ENCODE data around the gene LHFPL6. TPM values are rescaled to one million over a fixed set of nuclear protein-coding genes. Genes with fewer than 3 reads are reported as not detected.

Gene LHFPL6
- total RNA-seq, 4 donors from 2014 or later: 113 to 177 (median 146) TPM

- H3K4me1 ChIP-seq: peaks cover 0 to 80% (median 41%) of the 10 kb centered on the region in 4 donors
- H3K27ac ChIP-seq: peak overlapping the region in 3 of 4 donors; percentile 28 to 73 (median 62)
- no peaks in the 10 kb centered on the region for H3K27me3 ChIP-seq
- H3K9me3 ChIP-seq: no peaks in the 10 kb centered on the region
- H3K4me3 ChIP-seq: no peak overlapping the region
- no peaks in the 10 kb centered on the region for H3K36me3 ChIP-seq
- no peak for TF ChIP-seq POLR2A (IDR thresholded peaks at IDR 0.05)
- TF ChIP-seq CTCF (IDR thresholded peaks at IDR 0.05): no peak
- TF ChIP-seq EP300 (IDR thresholded peaks at IDR 0.05): no peak
- no peak for DNase-seq (ENCODE audit: low spot score in 2 of 2)
- 80 to 88% methylated on average over 5 of the region's 5 CpGs for WGBS, 2 donors
Measured at GRCh38 chr13:39410964-39411363, 192.0 kb downstream of the LHFPL6 start.

- DNase-seq (ENCODE audit: low spot score in 2 of 2): no peak
- Histone ChIP-seq H3K4me1 (peaks cover 0 to 74% (median 38%) of the 10 kb centered on the region in 4 donors), H3K9me3 (no peaks in the 10 kb centered on the region), H3K36me3 (no peaks in the 10 kb centered on the region), H3K27me3 (no peaks in the 10 kb centered on the region), H3K4me3 (peak overlapping the region in 1 of 4 donors; percentile 6), H3K27ac (peak overlapping the region; percentile 28 to 73 (median 59))
- TF ChIP-seq POLR2A (IDR thresholded peaks at IDR 0.05) (no peak), EP300 (IDR thresholded peaks at IDR 0.05) (peak in 1 of 2 donors; percentile 80), CTCF (IDR thresholded peaks at IDR 0.05) (no peak)
- 22 to 24% methylated on average over 2 of the region's 2 CpGs for WGBS, 2 donors
Measured at GRCh38 chr13:39410096-39410901, 192.7 kb downstream of the LHFPL6 start.

- Histone ChIP-seq H3K27ac (peak overlapping the region in 2 of 4 donors; percentile 34 to 47), H3K4me3 (no peak overlapping the region), H3K9me3 (no peaks in the 10 kb centered on the region), H3K27me3 (no peaks in the 10 kb centered on the region), H3K36me3 (no peaks in the 10 kb centered on the region), H3K4me1 (peaks cover 0 to 64% (median 27%) of the 10 kb centered on the region in 4 donors)
- no peak for DNase-seq (ENCODE audit: low spot score in 2 of 2)
- TF ChIP-seq CTCF (IDR thresholded peaks at IDR 0.05) (no peak), EP300 (IDR thresholded peaks at IDR 0.05) (no peak), POLR2A (IDR thresholded peaks at IDR 0.05) (no peak)
- 74 to 79% methylated on average over 3 of the region's 3 CpGs for WGBS, 2 donors
Measured at GRCh38 chr13:39408512-39408911, 194.5 kb downstream of the LHFPL6 start.

GRCh38 chr13:39407786-39408185 lies 195.2 kb downstream of the LHFPL6 start:
- no peaks in the 10 kb centered on the region for H3K36me3 ChIP-seq

More at GRCh38 chr13:39407786-39408185, 195.2 kb downstream of the LHFPL6 start:
- TF ChIP-seq EP300 (IDR thresholded peaks at IDR 0.05): no peak
- no peak for TF ChIP-seq CTCF (IDR thresholded peaks at IDR 0.05)
- TF ChIP-seq POLR2A (IDR thresholded peaks at IDR 0.05): no peak
- Histone ChIP-seq H3K9me3 (no peaks in the 10 kb centered on the region), H3K27me3 (no peaks in the 10 kb centered on the region), H3K4me3 (no peak overlapping the region), H3K4me1 (peaks cover 0 to 66% (median 27%) of the 10 kb centered on the region in 4 donors), H3K27ac (peak overlapping the region in 1 of 4 donors; percentile 25)
- no peak for DNase-seq (ENCODE audit: low spot score in 2 of 2)
- 77 to 83% methylated on average over 5 of the region's 5 CpGs for WGBS, 2 donors
